Fibroblast of pulmonary artery (primary cell): ENCODE measurements around the gene NIT2.

Experiments
- DNase-seq: peaks from one replicate; pipeline ENCODE4 v3.0.0-alpha.2; 2010; ENCODE audit warnings: low read depth
- H3K4me3 ChIP-seq: replicated peaks from 2 replicates; pipeline ENCODE4 v1.5.1; 2011; ENCODE audit warnings: low read depth, mild to moderate bottlenecking, control low read depth, low read length, moderate library complexity
- TF ChIP-seq, protein P1 (sequence below): IDR thresholded peaks from 2 replicates; pipeline ENCODE4 v1.5.1; 2011; ENCODE audit warnings: mild to moderate bottlenecking, control low read depth, low read length, inconsistent platforms; ENCODE audit errors: missing control alignments

NIT2 gene

GRCh38 chr3:100395679-100396431 lies 61.3 kb downstream of the NIT2 start:
- DNase-seq: no peak
- TF ChIP-seq, protein P1, sequence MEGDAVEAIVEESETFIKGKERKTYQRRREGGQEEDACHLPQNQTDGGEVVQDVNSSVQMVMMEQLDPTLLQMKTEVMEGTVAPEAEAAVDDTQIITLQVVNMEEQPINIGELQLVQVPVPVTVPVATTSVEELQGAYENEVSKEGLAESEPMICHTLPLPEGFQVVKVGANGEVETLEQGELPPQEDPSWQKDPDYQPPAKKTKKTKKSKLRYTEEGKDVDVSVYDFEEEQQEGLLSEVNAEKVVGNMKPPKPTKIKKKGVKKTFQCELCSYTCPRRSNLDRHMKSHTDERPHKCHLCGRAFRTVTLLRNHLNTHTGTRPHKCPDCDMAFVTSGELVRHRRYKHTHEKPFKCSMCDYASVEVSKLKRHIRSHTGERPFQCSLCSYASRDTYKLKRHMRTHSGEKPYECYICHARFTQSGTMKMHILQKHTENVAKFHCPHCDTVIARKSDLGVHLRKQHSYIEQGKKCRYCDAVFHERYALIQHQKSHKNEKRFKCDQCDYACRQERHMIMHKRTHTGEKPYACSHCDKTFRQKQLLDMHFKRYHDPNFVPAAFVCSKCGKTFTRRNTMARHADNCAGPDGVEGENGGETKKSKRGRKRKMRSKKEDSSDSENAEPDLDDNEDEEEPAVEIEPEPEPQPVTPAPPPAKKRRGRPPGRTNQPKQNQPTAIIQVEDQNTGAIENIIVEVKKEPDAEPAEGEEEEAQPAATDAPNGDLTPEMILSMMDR: no peak
- no peak overlapping the region for H3K4me3 ChIP-seq

DNA sequence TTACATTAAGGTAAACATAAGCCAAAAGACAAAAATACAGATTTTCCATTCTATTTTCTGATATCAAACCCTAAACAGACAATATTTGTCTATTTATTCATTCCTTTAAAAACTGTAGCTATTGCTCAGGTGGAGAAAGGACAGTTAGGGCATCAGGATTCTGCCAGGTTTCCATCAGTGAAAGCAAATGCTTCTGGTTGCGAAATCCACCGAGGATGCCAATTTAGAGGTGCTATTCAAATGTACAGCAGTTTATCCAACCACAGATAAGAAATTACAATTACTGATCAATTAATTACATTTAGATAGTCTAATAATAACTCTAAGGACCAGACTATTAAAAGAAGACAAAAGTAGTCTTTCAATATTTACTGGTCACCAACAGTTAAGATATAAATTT lies 62.4 kb downstream of the NIT2 start:
- no peak overlapping the region for H3K4me3 ChIP-seq
- TF ChIP-seq, protein P1: no peak
- no peak for DNase-seq

DNA sequence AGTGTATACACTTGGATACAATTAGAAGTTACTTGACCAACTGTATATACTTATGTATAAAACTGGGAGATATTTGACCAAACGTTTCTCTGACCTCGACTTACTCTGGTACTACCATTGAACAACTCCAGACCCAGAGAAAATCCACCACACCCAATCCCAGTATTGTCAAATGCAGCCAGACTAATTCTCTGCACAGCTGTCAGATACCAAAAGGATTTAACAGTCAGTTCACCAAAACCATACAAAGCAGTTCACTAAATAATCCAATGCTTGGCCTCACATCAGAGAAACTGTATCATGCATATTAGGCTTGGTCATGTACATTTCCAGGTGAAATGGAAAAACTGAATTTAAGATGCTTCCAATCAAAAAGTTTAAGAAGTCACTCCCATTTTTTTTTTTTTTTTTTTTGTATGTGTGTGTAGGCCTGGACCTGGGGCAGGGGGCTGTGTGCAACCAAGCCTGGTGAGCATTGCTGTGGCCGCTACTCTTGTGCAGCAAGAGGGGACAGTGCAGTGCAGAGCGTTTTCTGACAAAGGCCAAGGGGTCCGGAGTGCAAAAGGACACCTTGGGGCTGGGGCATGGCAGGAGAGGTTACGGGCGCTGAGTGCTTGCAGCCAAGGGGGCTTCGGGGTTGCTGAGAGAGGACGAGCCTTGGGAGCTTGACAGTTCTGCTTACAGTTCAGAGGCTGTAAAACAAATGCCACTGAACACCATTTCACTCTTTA lies 64.9 kb downstream of the NIT2 start:
- DNase-seq: no peak
- TF ChIP-seq, protein P1: no peak
- H3K4me3 ChIP-seq: peak overlapping the region; percentile 92

GRCh38 chr3:100400419-100400779 lies 65.8 kb downstream of the NIT2 start:
- H3K4me3 ChIP-seq: peak overlapping the region; percentile 92
- TF ChIP-seq, protein P1: no peak
- peak; percentile 16 for DNase-seq

DNA sequence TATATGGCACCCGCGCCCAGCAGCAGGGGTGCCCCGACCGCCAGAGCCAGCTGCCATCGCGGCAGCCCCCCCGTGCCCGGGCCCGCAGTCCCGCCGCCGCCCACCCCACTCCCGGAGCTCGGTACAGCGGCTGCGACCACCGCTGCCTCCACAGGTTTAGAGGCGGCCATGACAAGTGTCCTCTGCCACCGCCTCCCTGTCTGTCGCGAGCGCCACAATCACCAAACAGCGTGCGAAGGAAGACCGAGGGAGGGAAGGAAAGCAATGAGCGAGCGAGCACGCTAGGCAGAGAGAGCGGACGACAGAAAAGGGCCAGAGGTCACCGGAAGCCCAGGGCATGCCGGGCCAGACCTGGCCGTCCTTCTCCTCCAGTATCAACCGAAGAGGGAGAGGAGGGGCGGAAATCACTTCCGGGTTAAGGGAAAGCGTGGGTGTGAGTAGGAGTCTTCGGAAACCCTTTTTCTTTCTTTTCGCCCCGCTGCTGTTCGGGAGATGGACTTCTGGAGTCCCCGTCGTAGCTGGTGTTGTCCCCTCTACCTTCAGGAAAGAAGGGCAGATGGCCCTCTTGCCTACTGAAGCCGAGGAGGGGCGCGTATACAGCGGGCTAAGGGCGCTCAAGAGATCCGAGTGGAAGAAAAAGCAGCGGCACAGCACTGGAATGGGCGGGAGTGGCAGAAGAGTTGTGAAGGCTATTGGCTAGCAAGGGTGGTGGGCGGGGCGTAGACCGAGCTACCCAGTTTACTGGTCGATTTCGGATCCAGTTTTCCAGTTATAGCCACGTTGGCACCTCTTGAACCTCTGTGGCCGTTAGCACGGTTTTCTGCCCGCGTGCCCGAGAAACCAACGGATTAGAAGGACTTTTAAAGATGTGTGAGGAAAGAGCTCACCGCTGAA lies 66.5 kb downstream of the NIT2 start, which contains the start of the genes LNP1 and TOMM70:
LNP1 (plus strand) TSS at position 760 of the 894 bp plus-strand sequence. CDS start 28,191 bp downstream, outside the sequence.
TOMM70 (minus strand) TSS at position 310 of the 894 bp plus-strand sequence; CDS start at position 170, 140 bp downstream.
- H3K4me3 ChIP-seq: peak within 1 kb of the TSS; percentile 92
- peak; percentile 97 for DNase-seq
- TF ChIP-seq, protein P1: no peak

- TF ChIP-seq, protein P1: no peak
These were observed 67.1 kb downstream of the NIT2 start for GRCh38 chr3:100401674-100402041.

More at GRCh38 chr3:100401674-100402041, 67.1 kb downstream of the NIT2 start:
- peak overlapping the region; percentile 92 for H3K4me3 ChIP-seq
- DNase-seq: peak; percentile 52
